Mammary epithelial cell (primary cell): Measurements from ENCODE around the gene FAM118A.

Experiments
- EZH2 ChIP-seq: IDR thresholded peaks from 2 replicates; pipeline ENCODE4 v1.6.1; 2012; ENCODE audit warnings: low read length, inconsistent platforms, borderline replicate concordance
- TF ChIP-seq, protein P1 (sequence below), 2 donors: IDR thresholded peaks in 1 of 2; conservative IDR thresholded peaks in 1 of 2; 2 replicates each; pipeline ENCODE4 v1.5.1; 2011 to 2012; ENCODE audit warnings: inconsistent platforms in 2 of 2, low read length in 2 of 2, mild to moderate bottlenecking in 2 of 2, control low read depth in 1 of 2, low read depth in 1 of 2; ENCODE audit not compliant: insufficient read depth in 1 of 2; ENCODE audit errors: extremely low read depth in 1 of 2

DNA sequence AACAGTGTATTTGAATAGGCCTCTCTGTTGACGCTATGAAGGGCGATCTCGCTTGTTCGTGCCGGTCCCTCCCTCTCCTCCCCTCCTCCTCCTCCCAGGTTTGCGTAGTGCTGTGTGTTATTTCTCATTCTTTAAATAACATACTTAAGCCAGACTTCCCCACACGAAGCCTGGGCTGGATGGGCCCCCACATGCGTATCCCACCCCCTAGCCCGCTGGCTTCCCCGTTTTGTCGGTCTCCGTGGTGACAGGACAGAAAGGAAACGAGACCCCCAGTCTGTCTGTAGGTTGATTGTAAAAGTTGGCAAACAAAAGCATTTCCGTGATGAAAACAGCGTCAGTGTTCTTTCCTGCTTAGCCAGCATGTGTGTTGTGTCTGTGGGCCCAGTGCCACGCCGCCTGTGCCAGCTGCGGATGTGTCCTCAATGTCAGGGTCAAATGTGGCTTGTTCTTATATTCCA, 27.3 kb downstream of the FAM118A start:
- TF ChIP-seq, protein P1, sequence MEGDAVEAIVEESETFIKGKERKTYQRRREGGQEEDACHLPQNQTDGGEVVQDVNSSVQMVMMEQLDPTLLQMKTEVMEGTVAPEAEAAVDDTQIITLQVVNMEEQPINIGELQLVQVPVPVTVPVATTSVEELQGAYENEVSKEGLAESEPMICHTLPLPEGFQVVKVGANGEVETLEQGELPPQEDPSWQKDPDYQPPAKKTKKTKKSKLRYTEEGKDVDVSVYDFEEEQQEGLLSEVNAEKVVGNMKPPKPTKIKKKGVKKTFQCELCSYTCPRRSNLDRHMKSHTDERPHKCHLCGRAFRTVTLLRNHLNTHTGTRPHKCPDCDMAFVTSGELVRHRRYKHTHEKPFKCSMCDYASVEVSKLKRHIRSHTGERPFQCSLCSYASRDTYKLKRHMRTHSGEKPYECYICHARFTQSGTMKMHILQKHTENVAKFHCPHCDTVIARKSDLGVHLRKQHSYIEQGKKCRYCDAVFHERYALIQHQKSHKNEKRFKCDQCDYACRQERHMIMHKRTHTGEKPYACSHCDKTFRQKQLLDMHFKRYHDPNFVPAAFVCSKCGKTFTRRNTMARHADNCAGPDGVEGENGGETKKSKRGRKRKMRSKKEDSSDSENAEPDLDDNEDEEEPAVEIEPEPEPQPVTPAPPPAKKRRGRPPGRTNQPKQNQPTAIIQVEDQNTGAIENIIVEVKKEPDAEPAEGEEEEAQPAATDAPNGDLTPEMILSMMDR (conservative IDR thresholded peaks at IDR 0.05 in 1 of 2, IDR thresholded peaks at IDR 0.05 in 1 of 2; ENCODE audit: extremely low read depth in 1 of 2, insufficient read depth in 1 of 2, low read depth in 1 of 2, low read length in 2 of 2): no peak
- no peak for TF ChIP-seq EZH2
